GM10266 (cell line): ENCODE measurements around the gene AK8.

Experiments
- DNase-seq: peaks from one replicate; pipeline ENCODE4 v3.0.0; 2012; ENCODE audit errors: extremely low spot score
- CTCF ChIP-seq: IDR thresholded peaks from 2 replicates; pipeline ENCODE4 v1.5.1; 2012; ENCODE audit warnings: mild to moderate bottlenecking, low read depth; ENCODE audit not compliant: control insufficient read depth, insufficient read depth; ENCODE audit errors: missing control alignments

AK8 gene

GRCh38 chr9:132690696-132691095, 187.4 kb downstream of the AK8 start:
- DNase-seq: no peak
- TF ChIP-seq CTCF: no peak

DNA sequence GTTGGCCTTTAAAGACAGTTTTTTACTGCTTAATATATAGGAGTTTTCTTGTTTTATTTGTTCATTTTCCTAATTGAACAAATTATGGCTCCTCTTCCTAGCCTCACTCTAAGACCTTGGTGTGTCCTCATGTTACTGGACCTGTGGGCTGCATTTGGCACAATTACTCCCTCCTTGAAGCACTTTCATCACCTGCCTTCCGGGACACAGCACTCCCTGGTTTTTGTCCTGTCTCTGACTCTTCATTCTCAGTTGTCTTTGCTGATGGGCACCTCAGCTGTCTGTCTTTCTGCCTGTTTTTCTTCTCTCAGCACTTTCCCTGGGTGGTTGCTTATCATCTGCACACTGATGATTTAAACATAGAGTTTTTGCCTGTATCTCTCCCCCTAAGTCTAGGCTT, 194.2 kb downstream of the AK8 start:
- TF ChIP-seq CTCF: no peak
- DNase-seq: no peak

DNA sequence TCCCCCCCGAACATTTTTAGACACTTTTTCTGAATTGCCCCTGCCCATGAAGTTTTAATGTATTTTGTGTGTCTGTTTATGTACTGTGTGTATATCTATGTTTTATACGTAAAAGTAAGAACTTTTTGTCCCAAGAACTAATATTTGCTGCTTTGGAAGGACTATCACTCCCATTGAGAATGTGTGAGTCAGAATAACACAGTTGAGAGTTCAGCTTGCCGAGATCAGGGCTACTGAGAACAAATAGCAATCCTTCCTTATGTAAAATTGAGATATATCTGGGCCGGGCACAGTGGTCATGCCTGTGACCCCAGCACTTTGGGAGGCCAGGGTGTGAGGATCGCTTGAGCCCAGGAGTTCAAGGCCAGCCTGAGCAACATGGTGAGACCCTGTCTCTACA, 196.5 kb downstream of the AK8 start:
- DNase-seq: no peak
- no peak for TF ChIP-seq CTCF

DNA sequence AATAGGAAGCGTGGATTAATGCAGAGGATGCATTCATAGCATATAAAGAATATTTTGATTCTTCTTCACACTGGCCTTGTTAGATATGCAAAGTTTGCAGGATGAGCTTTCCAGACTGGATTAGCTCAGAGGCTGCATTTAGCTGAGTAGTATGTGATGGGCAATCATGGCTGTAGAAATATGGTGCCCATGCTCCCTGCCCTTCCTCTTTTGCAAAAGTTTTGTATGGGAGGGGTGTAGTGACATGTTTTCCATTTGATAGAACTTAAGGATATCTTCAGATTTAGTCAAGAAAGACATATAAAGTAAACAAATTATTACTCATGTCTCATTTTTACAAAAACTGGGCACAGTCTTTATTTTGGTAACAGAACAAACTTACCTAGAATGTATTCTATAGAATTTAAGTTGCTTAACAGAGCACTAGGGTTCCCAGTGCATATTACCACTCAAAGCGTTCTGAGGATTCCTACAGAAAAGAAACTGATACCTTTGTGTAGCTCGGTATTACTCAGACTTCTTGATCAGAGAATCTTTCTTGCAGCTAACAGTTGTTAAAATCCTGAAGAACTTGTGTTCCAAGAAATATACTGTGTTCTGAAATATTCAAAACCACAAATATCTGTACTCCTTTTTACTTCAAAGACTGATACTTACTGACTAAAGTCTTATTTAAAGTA, 198.0 kb downstream of the AK8 start:
- DNase-seq: peak; percentile 16
- TF ChIP-seq CTCF: no peak

DNA sequence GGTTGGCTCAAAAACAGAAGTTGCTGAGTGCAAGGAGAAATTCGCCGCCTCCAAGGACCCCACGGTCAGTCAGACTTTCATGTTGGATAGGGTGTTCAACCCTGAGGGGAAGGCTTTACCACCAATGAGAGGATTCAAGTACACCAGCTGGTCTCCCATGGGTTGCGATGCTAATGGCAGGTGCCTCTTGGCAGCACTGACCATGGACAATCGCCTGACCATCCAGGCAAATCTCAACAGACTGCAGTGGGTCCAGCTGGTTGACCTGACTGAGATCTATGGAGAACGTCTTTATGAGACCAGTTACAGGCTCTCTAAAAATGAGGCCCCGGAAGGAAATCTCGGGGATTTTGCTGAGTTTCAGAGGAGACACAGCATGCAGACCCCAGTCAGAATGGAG, 200.1 kb downstream of the AK8 start:
- no peak for TF ChIP-seq CTCF
- DNase-seq: no peak
